Activated T-cell treated with anti-CD3 and anti-CD28 coated beads for 24 hours (primary cell): ENCODE measurements around the gene CALCB.

ENCODE experiments used
- DNase-seq: peaks from one replicate; pipeline ENCODE4 v3.0.0-alpha.2; 2020; ENCODE audit warnings: low read depth

Gene CALCB

DNA sequence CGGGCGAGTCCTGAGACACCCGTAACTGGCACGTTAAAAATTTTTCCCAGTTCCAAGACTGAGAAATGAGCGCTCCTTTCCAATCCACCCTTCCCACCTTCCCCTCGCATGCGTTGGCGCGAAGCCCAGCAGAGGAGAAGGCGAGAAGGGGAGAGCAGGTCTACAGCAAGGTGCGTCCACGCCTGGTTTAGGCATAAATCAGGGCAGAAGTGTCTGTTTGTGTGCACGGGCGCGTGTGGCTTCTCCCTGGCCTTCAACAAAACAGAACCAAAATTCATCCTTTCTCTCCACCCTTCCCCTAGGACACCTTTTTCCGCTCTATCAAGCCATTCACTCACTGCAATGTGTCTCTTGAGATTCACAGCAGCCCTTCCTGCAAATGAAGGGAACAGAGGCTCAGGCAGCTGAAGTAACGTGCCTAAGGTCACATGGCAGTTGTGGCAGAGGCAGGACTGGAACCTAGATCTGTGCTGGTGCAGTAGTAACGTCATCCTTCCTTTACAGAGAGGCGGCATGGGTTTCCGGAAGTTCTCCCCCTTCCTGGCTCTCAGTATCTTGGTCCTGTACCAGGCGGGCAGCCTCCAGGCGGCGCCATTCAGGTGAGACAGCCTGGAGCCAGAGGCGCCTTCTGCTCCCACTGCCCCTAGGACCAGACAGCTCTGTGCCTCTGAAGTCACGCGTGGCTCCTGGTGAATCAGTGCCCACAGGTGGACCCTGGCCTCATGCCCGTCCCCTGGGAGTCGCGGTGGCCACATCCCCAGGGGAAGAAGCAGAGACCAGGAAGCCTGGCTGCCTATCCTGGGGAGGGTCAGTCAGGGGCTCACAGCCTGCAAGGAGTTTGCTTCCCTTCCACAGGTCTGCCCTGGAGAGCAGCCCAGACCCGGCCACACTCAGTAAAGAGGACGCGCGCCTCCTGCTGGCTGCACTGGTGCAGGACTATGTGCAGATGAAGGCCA, 1.1 kb downstream of the CALCB start:
- DNase-seq = peak; percentile 80

DNA sequence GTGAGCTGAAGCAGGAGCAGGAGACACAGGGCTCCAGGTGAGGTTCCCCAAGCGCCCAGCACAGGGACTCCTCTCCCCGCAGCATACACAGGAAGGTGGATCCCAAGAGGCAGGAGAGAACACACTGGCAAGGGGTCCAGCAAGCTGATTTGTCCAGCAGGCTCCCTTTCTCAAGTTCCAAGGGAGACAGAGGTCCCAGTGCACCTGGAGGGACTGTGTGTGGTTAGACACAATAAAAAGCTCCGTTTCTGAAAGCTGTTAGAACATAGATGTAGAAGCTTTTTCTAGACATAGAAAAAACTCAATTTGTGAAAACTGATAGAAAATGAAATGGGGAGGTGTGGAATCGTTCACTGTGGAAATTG, 1.8 kb downstream of the CALCB start:
- DNase-seq = no peak

DNA sequence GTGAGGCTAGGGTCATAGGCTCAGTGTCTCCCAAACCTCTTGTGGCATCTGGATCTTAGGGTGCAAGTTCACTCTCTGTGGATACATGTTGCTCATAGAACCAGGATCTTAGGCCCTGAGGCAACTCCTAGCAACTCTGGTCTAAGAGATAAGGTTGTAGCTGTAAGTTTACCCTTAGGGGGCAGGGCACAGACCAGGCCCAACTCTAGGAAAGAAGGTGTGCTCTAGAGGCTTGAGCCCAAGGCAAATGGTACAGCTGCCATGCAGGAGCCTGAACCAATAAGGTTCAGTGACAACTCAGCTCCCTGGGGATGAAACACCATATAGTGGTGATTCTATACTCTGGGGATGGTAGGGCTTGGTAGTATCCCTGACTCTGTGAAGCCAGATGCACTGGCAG, 17.8 kb downstream of the CALCB start:
- no peak for DNase-seq

DNA sequence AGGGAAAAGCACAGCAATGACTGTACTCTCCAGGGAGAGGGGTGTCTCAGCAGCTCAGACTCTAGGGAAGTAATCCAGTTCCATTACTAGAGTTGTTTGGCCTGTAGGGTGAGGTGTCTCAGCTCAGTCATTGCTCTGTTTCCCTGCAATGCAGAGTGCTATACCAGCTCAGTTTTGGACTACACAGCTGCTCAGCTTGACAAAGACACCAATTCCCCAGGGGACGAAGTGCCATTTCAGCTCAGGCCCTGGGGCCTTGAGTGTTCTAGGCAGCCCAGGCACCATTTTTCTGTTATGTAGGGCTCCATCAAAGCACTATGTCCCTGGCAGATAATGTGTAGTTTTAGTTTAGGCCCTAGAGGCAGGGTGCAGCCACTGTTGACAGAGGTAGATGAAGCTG, 18.2 kb downstream of the CALCB start:
- no peak for DNase-seq

DNA sequence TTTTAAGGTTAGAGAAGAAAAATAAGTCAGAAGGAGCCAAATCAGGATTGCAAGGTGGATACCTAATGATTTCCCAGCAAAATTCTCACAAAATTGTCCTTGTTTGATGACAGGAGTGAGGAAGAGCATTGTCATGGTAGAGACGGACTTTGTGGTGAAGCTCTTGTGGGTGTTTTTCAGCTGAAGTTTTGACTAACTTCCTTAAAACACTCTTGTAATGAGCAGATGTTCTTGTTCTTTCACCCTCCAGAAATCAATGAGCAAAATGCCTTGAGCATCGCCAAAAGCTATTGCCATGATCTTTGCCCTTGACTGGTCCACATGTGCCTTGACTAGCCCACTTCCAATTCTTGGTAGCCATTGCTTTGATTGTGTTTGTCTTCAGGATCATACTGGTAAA, 20.0 kb downstream of the CALCB start:
- DNase-seq = no peak

DNA sequence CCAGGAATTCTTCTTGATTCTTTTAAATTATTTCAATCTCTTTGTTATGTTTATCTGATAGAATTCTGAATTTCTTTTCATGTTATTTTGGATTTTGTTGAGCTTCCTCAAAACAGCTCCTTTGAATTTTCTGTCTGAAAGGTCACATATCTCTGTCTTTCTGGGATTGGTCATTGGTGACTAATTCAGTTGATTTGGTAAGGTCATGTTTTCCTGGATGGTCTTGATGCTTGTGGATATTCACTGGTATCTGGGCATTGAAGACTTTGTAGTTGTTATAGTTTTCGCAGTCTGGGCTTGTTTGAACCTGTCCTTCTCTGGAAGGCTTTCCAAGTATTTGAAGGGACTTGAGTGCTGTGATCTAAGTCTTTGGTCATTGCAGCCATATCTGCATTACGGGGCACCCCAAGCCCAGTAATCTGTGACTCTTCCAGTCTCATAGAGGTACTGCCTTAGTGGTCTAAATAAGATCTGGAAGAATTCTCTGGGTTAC, 22.4 kb downstream of the CALCB start:
- no peak for DNase-seq

DNA sequence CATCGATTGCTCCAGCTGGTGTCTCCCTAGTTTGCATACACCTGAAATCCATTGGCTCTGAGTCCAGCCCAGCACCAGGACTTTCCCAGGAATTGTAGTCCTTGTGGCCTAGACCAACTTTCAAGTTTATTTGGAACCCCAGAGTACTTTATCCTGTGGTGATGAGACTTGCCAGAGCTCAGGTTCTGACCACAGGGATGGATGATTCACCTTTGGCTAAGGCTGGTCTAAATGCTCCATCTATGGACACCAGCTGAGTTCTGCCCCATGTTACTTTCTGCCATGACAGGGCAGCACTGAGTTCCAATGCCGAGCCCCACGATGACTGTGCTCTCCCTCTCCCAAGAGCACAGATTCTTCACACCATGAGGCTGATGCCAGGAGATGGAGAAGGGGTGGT, 24.0 kb downstream of the CALCB start:
- no peak for DNase-seq

DNA sequence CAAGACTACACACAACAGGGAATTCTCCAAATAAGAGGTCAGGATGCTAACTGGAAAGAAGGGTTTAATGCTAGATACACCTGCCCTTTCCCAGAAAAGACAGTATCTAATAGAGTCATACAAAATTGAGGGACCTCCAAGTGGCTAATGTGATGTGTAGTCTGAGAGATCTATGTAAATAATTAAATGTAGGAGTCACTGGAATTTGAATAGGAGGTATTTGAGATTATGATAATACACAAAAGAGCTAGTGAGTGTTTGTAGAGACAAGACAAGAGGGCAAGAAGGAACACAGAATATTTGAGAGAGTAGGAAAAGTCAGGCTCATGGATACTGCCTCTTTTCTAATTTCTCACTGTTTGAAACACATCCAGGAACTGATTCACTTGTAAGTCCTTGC, 25.9 kb downstream of the CALCB start:
- DNase-seq = no peak

DNA sequence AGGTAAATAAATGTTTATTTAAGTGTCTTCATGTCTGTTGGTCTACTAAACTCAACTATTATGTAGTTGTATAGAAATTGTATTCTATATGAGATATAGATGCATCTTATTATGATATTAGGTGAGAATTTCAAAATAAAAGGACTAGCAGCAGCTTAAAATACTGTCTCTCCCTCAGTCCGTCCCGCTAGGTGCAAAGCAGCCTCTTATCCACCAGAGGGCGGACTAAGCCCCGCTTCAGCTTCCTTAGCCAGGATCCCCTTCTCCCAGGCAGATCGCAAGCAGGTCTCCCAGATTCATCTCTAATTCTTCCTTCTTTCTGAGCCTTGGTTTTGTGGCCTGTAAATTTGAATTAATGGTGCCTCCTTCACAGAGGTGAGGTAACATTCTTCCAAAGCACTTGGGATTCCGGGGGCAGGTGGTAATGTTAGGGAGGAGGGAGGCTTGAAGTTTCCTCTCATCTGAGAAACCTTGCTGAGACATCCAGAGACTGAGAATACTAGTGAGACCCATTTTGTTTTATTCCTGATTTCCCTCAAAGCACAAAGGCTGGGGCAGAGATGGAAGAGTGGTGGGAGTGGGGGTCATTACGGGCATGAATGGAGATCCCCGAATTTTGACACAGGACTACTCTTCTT, 27.8 kb downstream of the CALCB start:
- peak; percentile 29 for DNase-seq

DNA sequence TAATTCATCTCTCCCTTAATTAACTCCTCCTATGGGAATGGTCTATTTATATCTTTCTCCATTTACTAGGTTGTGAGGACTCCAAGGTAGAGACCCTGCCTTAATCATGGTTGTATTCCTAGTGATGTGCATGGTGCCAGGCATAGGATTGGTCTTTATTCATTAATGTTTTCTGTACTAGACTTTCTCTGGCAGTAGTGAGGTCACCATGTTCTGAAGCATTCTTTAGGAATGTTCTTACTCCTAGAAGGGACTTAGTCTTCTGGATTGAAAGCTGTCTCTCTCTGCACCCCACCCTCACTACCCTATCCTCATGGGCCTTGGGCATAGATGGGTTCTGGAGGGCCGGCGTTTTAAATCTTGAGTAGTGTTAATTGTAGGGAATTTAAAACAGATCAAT, 30.8 kb downstream of the CALCB start:
- no peak for DNase-seq

DNA sequence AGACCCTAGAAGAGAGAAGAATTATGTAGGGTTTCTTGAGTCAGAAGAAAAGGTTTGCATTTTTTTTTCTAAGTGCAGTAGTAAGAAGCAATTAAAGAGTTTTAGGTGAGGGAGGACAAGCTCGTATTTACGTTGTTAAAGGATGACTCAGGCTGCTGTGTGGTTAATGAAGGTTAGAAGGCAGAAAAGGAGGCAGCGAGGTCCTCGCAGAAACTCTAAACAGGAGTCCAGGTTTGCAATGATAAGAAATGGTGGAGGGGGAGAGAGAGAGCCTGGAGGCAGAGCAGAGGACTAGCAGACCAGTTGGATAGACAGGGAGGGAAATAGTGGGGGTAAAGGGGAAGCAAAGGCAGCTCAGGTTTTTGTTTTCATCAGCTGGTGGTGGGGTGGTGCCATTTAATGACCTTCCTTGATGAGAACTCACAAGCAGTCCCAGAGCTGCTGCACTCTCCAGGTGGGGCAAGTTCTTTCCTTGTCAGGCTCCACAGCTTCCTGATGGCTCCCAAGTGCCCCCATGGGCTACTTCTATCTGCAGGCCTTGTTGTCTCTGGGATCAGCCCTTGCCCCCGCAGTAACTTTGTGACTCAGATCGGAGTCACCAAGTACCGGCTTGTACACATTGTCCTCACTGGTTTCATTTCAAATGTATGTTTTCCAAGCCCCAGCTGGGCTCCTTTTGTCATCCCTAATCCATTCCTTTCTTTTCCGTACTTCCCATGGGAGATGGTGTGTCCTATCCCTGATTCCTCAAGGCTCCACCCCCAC, 33.0 kb downstream of the CALCB start:
- DNase-seq = no peak

DNA sequence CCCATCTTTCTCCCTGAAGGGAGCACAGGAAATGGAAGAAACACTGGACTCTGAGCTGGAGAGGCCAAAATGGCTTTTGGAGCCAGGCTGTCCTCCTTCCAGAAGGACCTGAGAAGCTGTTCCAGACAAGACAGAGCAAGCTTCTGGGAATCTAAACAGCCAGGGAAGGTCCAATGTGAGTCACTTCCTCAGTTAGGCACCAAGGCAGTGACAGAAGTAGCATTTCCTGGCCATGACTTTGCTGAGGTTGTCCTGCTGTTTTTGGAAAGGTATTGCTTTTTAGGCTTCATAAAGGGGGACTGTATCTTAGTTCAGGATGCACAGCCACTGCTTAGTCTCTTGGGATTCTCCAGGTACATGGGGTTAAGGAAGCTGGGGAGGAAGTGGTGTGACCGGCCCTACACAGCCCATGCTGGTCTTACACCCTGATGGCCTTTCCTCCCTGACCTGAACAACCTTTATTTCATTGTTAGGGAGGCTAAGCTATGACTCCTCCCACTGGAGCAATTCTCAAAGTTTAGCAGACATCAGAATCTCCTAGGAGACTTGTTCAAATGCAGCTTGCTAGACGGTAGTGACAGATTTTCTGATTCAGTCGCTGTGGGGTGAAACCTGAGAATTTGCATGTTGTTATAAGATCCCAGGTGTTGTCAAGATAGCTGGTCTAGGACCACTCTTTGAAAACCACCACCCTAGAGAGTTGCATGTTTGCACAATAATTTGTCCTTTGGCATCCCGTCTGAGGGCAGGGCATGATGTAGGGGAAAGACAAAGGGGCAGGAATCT, 34.5 kb downstream of the CALCB start:
- no peak for DNase-seq

DNA sequence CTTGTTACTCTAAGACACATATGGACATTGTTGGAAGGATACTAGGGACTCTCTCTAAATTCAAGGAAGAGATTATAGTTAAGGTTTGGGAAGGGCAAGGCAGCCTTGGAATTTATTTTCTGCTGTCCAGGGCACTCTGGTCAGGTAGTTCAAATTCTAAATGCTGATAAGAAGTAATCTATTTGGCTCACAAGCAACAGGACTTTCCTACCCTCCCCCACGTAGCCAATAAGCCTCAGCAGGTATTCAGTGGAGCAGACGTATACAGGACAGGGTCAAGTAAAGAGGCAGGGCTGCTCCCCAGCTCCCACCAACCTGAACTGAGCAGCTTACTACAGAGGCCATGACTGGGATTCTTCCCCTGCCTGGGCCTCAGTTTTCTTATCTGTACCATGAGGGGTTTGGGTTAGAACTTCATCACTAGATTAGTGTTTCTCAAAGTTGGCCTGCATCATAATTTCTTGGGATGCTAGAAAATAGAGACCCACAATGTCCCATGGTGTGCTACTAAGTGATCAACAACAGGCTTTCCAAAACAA, 35.3 kb downstream of the CALCB start:
- no peak for DNase-seq

DNA sequence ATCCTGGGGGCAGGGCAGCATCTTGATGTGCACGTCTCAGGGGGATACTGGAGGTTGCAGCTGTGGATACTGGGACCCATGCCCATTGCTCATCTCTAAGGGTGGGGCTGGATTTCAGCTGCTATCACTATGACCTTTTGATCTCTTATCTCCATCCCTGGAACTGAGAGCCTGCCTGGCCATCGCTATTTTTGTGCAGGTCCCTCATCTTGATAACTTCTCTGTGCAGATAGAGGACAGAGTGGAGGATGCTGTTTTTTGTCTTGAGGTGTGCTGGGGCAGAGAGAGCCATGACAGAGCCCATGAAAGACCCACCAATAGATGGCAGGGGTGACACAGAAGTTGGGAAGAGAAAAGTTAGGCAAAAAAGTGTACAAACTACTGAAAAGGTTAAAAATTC, 36.2 kb downstream of the CALCB start:
- DNase-seq = no peak

DNA sequence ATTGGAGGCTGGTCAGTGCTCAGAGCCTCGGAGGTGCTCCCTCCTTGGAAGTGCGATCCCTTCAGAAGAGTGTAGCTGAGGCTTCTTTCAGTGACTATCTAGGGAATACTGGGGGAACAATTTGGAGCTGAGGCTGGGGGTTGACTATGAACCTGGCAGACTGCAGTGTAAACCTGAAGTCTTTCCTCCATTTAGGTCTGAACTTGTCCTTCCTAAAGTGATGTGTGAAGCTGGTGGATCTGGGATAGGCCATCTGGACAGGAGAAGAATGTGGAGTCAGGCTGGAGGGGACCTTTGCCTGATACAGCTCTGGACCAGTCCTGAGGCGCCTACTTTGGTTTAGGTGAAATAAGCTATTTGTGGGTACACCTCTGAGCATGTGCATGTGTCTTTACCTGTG, 37.8 kb downstream of the CALCB start:
- DNase-seq = no peak

DNA sequence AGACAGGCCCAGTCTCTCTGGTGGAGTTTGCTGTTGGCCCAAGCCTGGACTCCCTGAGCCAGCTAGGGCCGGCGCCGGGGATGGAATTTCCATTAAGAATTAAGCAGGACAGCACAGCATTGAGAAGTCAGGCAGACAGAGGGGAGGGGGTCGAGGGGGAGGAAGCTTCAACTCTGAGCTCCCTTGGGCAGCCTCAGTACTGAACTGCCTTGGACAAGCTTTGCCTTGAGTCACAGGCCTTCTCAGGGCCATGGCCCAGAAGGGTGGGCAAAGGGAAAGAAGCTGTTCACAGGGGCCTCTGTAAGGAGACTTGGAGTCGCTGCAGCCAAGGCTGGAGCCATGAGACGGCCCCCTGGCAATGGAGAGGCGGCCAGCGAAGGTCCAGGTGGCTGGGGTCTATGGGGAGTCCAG, 38.7 kb downstream of the CALCB start:
- no peak for DNase-seq

DNA sequence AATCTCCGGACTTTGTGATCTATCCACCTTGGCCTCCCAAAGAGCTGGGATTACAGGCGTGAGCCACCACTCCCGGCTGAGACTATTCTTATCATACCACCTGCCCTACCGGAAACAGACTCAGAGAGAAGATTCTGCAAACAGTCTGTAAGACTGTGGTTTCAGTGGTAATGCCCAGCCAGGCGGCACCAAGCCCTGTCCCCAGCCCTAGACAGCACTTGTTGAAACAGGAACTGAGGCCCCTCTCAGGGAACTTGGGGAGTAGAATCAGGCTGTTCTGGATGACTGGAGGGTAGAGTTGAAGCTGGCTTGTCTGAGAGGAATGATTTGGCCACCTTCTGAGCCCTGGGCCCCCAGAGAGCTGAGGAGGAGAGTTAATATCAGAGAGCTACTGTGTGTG, 40.0 kb downstream of the CALCB start:
- no peak for DNase-seq

DNA sequence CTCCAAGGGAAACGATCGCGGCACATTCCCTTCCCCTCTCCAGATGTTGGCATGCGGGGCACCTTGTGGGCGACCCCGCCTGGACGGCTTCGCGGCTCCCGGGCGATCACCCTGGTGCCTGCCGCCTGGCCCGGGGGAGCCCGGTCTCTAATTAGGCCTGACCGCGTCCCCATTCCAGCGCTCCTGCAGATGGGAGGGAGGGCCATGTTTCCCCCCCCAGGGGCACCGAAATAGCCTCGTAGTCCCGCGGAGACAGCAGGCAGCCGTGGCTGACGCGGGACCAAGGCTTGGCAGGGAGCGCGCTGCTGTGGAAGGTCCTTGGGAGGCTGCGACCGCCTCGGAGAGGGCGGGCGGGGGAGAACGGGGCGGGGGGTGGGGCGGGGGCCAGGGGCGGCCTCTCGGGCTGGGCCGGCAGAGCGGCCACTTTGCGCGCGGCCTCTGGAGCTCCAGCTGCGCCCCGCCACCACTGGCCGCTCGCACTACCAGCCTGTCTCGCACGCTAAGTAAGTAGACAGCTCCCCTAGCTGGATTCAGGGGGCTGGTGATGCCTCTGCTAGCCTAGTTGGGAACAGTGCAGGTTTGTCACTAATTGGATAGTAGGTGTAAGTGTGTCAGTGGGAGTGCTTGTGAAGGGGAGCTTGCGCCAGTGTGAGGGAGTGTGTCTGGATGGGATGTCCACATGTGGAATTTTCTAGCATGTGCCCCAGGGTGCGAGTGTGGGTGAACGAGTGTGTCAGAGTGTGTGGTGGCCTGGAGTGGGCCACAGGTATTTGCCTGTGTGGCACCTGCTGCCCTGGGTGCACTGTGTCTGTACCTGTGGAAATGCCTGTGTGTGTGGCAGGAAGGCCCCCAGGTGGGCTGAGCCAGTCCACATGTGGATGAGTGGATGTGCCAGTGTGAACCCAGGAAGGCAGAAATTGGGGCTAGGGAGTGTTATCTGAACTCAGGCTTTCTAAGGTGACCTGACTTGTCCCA, 41.4 kb downstream of the CALCB start, which contains the start of gene INSC:
Gene INSC, plus strand, starts transcription at position 423 of the 975 bp plus-strand sequence. CDS start 34,252 bp downstream, outside the sequence.
- DNase-seq = no peak

DNA sequence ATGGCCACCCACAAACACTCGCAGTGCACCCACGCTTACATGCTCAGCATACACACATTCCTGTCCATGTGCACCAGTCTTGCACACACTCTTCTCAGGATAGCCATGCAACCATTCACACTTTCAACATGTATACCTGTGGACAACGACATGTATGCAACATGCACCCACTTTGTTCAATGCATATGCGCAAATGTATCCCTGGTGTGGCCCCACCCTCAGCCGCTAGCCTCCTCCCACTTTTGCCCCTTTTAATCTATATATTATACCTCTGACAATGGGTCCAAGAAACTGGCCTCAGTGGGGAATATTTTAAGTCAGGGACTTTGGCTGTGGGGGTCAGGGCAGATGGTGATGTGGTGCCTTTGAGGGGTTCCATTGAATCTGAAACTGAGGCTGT, 42.3 kb downstream of the CALCB start:
- DNase-seq = no peak

DNA sequence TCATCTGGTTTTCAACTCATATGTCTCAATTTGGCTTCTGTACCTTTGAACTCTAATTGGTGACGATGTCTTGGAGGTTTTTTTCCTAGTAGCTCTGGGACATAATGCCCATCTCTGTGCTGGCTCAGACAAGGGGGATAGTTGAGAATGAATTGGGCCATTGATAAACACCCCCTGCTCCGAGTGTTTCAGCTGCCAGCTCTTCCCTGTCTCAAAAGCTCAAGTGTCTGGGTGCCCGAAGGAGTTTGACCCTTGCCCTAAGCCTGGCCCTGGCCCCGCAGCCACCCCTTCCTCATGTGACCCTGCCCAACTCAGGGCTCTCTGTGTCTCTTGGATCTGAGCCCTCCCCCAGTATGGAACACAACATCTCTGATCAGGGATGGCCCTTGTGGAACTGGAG, 44.4 kb downstream of the CALCB start:
- DNase-seq = no peak
